ENCODE results near the gene UNC5A.

- TF ChIP-seq POLR2AphosphoS5 (IDR thresholded peaks at IDR 0.05; ENCODE audit: low read depth): no peak
- no peak for TF ChIP-seq CTCF (IDR thresholded peaks at IDR 0.05; ENCODE audit: insufficient read depth, low read length)
Measured at GRCh38 chr5:176813587-176814312, 3.4 kb downstream of the UNC5A start.
